Sigmoid colon (tissue), 7 donors: Measurements from ENCODE around the gene TOM1L2. TPM values are rescaled to one million over a fixed set of nuclear protein-coding genes. Genes with fewer than 3 reads are reported as not detected.
A peak's percentile ranks its signal among the peaks of the same experiment; 100 is the strongest.

Experiments used
- DNase-seq: peaks from one replicate; pipeline ENCODE4 v3.0.0-alpha.2; 2019
- H3K27ac ChIP-seq, 4 donors: fragments of 200-600 bp; sonication (generic); one replicate each; pipeline ENCODE4 v1.5.1; 2016 to 2019; ENCODE audit warnings: mild to moderate bottlenecking in 1 of 4
- H3K27me3 ChIP-seq, 3 donors: fragments of 200-600 bp; sonication (generic); one replicate each; pipeline ENCODE4 v1.5.1; 2019; ENCODE audit warnings: mild to moderate bottlenecking in 1 of 3
- H3K36me3 ChIP-seq, 4 donors: fragments of 200-600 bp; sonication (generic); one replicate each; pipeline ENCODE4 v1.5.1; 2016 to 2019
- H3K4me1 ChIP-seq, 4 donors: fragments of 200-600 bp; sonication (generic); one replicate each; pipeline ENCODE4 v1.5.1; 2017 to 2019
- H3K4me3 ChIP-seq, 4 donors: fragments of 200-600 bp; sonication (generic); one replicate each; pipeline ENCODE4 v1.5.1; 2017 to 2019; ENCODE audit warnings: mild to moderate bottlenecking in 2 of 4, moderate library complexity in 1 of 4
- H3K9me3 ChIP-seq, 4 donors: fragments of 200-600 bp in 3 of 4; sonication (generic) in 3 of 4; one replicate each; pipeline versions ENCODE4 v1.5.1 to v1.6.1; 2013 to 2019
- CTCF ChIP-seq, 4 experiments: fragments of 450-650 bp in 3 of 4; fragments of 200-600 bp in 1 of 4; IDR thresholded peaks; one replicate each; pipeline ENCODE4 v1.5.1; 2016 to 2019; ENCODE audit warnings: antibody characterized with exemption in 4 of 4, mild to moderate bottlenecking in 3 of 4, moderate library complexity in 2 of 4
- EP300 ChIP-seq, 4 donors: sonication (generic); formaldehyde crosslinking; IDR thresholded peaks; one replicate each; pipeline ENCODE4 v1.6.1; 2017; ENCODE audit warnings: antibody characterized with exemption in 4 of 4
- POLR2A ChIP-seq, 2 donors: fragments of 450-650 bp; IDR thresholded peaks; one replicate each; pipeline ENCODE4 v1.6.1; 2016; ENCODE audit warnings: antibody characterized with exemption in 2 of 2, mild to moderate bottlenecking in 2 of 2, moderate library complexity in 2 of 2
- POLR2AphosphoS5 ChIP-seq, 4 donors: sonication (generic); formaldehyde crosslinking; IDR thresholded peaks; one replicate each; pipeline ENCODE4 v1.6.1; 2017; ENCODE audit warnings: antibody characterized with exemption in 4 of 4
- WGBS, 2 donors: extraction: QIAGEN DNeasy Blood & Tissue Kit; methylation state at CpG; one replicate each; pipeline ENCODE4 v1.1.7; 2013; 5-methylcytosine and 5-hydroxymethylcytosine counted together
- intact Hi-C: fragments of 100-400 bp; cut with DNase I; formaldehyde crosslinking; loops from one replicate; pipeline ENCODE4 v1.15.1; 2023
- polyA plus RNA-seq, 3 donors: library from polyadenylated mRNA; stranded (reverse); fragments of 200-250 nt; gene quantifications; one replicate each; pipeline ENCODE4 v1.2.3, GENCODE V29; 2013
- total RNA-seq, 4 donors: library from RNA; depleted of rRNA; stranded (reverse); fragments of >200 nt; gene quantifications; one replicate each; pipeline ENCODE4 v1.1.0, GENCODE V29; 2016
- donor health status: healthy with polysubstance abuse.
- donor health status: Bipolar disorder and iron deficiency.
- donor health status: healthy.

TOM1L2 gene
- total and polyA plus RNA-seq, 7 donors: 13.8 to 215 (median 43.3) TPM

- intact Hi-C loops: no loop called here
- 94% methylated on average over 12 of the region's 12 CpGs for WGBS, 2 donors
- TF ChIP-seq EP300 (IDR thresholded peaks at IDR 0.05) (no peak), CTCF (IDR thresholded peaks at IDR 0.05) (no peak), POLR2AphosphoS5 (IDR thresholded peaks at IDR 0.05) (no peak), POLR2A (IDR thresholded peaks at IDR 0.05) (no peak)
These were observed 171.6 kb downstream of the TOM1L2 start for GRCh38 chr17:17800504-17801021.

GRCh38 chr17:17798573-17799255 is 173.5 kb downstream of the TOM1L2 start:
- no peak for DNase-seq
- Histone ChIP-seq H3K27me3 (no peaks in the 10 kb centered on the region), H3K27ac (no peak overlapping the region), H3K36me3 (peaks cover under 1 to 67% (median 27%) of the 10 kb centered on the region in 4 donors), H3K4me1 (peaks cover 0 to 22% (median 11%) of the 10 kb centered on the region in 4 donors), H3K4me3 (no peak overlapping the region), H3K9me3 (no peaks in the 10 kb centered on the region)
- WGBS, 2 donors: 87 to 90% methylated on average over 16 of the region's 16 CpGs
- TF ChIP-seq CTCF (IDR thresholded peaks at IDR 0.05): no peak
- TF ChIP-seq EP300 (IDR thresholded peaks at IDR 0.05): no peak
- no peak for TF ChIP-seq POLR2A (IDR thresholded peaks at IDR 0.05)
- no peak for TF ChIP-seq POLR2AphosphoS5 (IDR thresholded peaks at IDR 0.05)
- intact Hi-C loops: no loop called here

More at GRCh38 chr17:17800504-17801021, 171.6 kb downstream of the TOM1L2 start:
- no peak for DNase-seq
- Histone ChIP-seq H3K9me3 (no peaks in the 10 kb centered on the region), H3K4me3 (no peak overlapping the region), H3K4me1 (peaks cover 0 to 17% (median 7%) of the 10 kb centered on the region in 4 donors), H3K27me3 (no peaks in the 10 kb centered on the region), H3K27ac (no peak overlapping the region), H3K36me3 (peaks cover 11 to 66% (median 28%) of the 10 kb centered on the region in 4 donors)

GRCh38 chr17:17798010-17798556 is 174.1 kb downstream of the TOM1L2 start:
- H3K27me3 ChIP-seq: no peaks in the 10 kb centered on the region
- no peak overlapping the region for H3K4me3 ChIP-seq
- H3K4me1 ChIP-seq: peaks cover 0 to 28% (median 17%) of the 10 kb centered on the region in 4 donors
- H3K27ac ChIP-seq: no peak overlapping the region
- peaks cover 0 to 64% (median 25%) of the 10 kb centered on the region in 4 donors for H3K36me3 ChIP-seq
- no peak for TF ChIP-seq POLR2A (IDR thresholded peaks at IDR 0.05)
- TF ChIP-seq CTCF (IDR thresholded peaks at IDR 0.05): no peak
- TF ChIP-seq POLR2AphosphoS5 (IDR thresholded peaks at IDR 0.05): no peak
- TF ChIP-seq EP300 (IDR thresholded peaks at IDR 0.05): no peak
- H3K9me3 ChIP-seq: no peaks in the 10 kb centered on the region
- intact Hi-C loops: no loop called here
- DNase-seq: no peak
- WGBS, 2 donors: 94 to 96% methylated on average over 25 of the region's 25 CpGs

GRCh38 chr17:17797119-17797809 is 174.9 kb downstream of the TOM1L2 start:
- no peaks in the 10 kb centered on the region for H3K27me3 ChIP-seq
- intact Hi-C loops: no loop called here
- H3K9me3 ChIP-seq: no peaks in the 10 kb centered on the region
- H3K4me3 ChIP-seq: no peak overlapping the region
- WGBS, 2 donors: 94 to 95% methylated on average over 30 of the region's 30 CpGs
- no peak for DNase-seq
- TF ChIP-seq POLR2A (IDR thresholded peaks at IDR 0.05) (no peak), EP300 (IDR thresholded peaks at IDR 0.05) (no peak), POLR2AphosphoS5 (IDR thresholded peaks at IDR 0.05) (no peak), CTCF (IDR thresholded peaks at IDR 0.05) (no peak)
- peaks cover 0 to 64% (median 25%) of the 10 kb centered on the region in 4 donors for H3K36me3 ChIP-seq
- H3K4me1 ChIP-seq: peaks cover 0 to 37% (median 25%) of the 10 kb centered on the region in 4 donors
- H3K27ac ChIP-seq: peak overlapping the region in 1 of 4 donors; percentile 18
